Gastrocnemius medialis (tissue), 4 donors: ENCODE data around the gene BTBD3. TPM values are rescaled to one million over a fixed set of nuclear protein-coding genes. Genes with fewer than 3 reads are reported as not detected.

Experiments used
- ATAC-seq, 2 donors: fragments of 150-250 bp; one replicate each; pipeline ENCODE4 v1.9.1; 2016
- DNase-seq, 2 donors: peaks; one replicate each; pipeline ENCODE4 v3.0.0-alpha.2; 2019
- H3K27ac ChIP-seq, 4 donors: fragments of 200-600 bp; sonication (generic); 1 replicate in 1 of 4; 2 replicates in 3 of 4; pipeline ENCODE4 v1.5.1; 2016 to 2018; ENCODE audit warnings: mild to moderate bottlenecking in 2 of 4, moderate library complexity in 1 of 4
- H3K27me3 ChIP-seq, 3 donors: fragments of 200-600 bp; sonication (generic) in 2 of 3; 1 replicate in 1 of 3; 2 replicates in 2 of 3; pipeline versions ENCODE4 v1.5.1 to v1.6.0; 2016 to 2019; ENCODE audit warnings: mild to moderate bottlenecking in 1 of 3, moderate library complexity in 1 of 3
- H3K36me3 ChIP-seq, 2 donors: fragments of 200-600 bp; sonication (generic) in 1 of 2; one replicate each; pipeline ENCODE4 v1.5.1; 2017 to 2018
- H3K4me1 ChIP-seq, 2 donors: fragments of 200-600 bp; sonication (generic) in 1 of 2; one replicate each; pipeline ENCODE4 v1.5.1; 2016 to 2017; ENCODE audit warnings: mild to moderate bottlenecking in 2 of 2
- H3K4me3 ChIP-seq, 4 donors: fragments of 200-600 bp; sonication (generic) in 3 of 4; 1 replicate in 1 of 4; 2 replicates in 3 of 4; pipeline ENCODE4 v1.5.1; 2016 to 2019; ENCODE audit warnings: mild to moderate bottlenecking in 2 of 4
- H3K9me3 ChIP-seq, 3 donors: fragments of 200-600 bp; sonication (generic) in 2 of 3; 1 replicate in 1 of 3; 2 replicates in 2 of 3; pipeline ENCODE4 v1.5.1; 2016 to 2019
- CTCF ChIP-seq, 5 experiments: fragments of 450-650 bp in 3 of 5; fragments of 200-600 bp in 2 of 5; sonication (generic) in 2 of 5; IDR thresholded peaks in 4 of 5; conservative IDR thresholded peaks in 1 of 5; 1 replicate in 4 of 5; 2 replicates in 1 of 5; pipeline ENCODE4 v1.5.1; 2016 to 2019; ENCODE audit warnings: antibody characterized with exemption in 5 of 5, mild to moderate bottlenecking in 3 of 5, moderate library complexity in 3 of 5
- POLR2A ChIP-seq, 2 donors: fragments of 450-650 bp; IDR thresholded peaks; one replicate each; pipeline ENCODE4 v1.6.1; 2017; ENCODE audit warnings: antibody characterized with exemption in 2 of 2, mild to moderate bottlenecking in 2 of 2, moderate library complexity in 2 of 2
- in situ Hi-C, 4 donors: fragments of 200-750 bp; cut with MboI; loops; one replicate each; pipeline versions ENCODE4 v1.15.0 to v1.8.0; 2017; ENCODE audit warnings: low sequenced_read_pairs in 4 of 4
- intact Hi-C: fragments of 100-400 bp; cut with DNase I; formaldehyde crosslinking; loops from one replicate; pipeline ENCODE4 v1.15.1; 2023; ENCODE audit warnings: low total_unique reads
- total RNA-seq, 4 donors: library from RNA; depleted of rRNA; stranded (reverse); fragments of >200 nt; gene quantifications; one replicate each; pipeline versions ENCODE4 v1.1.0 to v1.2.3, GENCODE V29; 2016

BTBD3 gene
- total RNA-seq, 4 donors from 2014 or later = 13.8 to 21.9 (median 14.8) TPM

- no peak overlapping the region for H3K4me3 ChIP-seq
- no peak overlapping the region for H3K27ac ChIP-seq
- intact Hi-C loops (no loop called here), in situ Hi-C loops (no loop called here)
- no peak for ATAC-seq
- no peaks in the 10 kb centered on the region for H3K36me3 ChIP-seq
- TF ChIP-seq POLR2A (IDR thresholded peaks at IDR 0.05) (no peak), CTCF (IDR thresholded peaks at IDR 0.05 in 4 of 5, conservative IDR thresholded peaks at IDR 0.05 in 1 of 5) (no peak)
- no peaks in the 10 kb centered on the region for H3K27me3 ChIP-seq
- no peak for DNase-seq
- no peaks in the 10 kb centered on the region for H3K9me3 ChIP-seq
- no peaks in the 10 kb centered on the region for H3K4me1 ChIP-seq
Observed at GRCh38 chr20:11943778-11944177, 26.1 kb downstream of the BTBD3 start.

- no peak for DNase-seq
- H3K27ac ChIP-seq = no peak overlapping the region
- TF ChIP-seq CTCF (IDR thresholded peaks at IDR 0.05 in 4 of 5, conservative IDR thresholded peaks at IDR 0.05 in 1 of 5) (no peak), POLR2A (IDR thresholded peaks at IDR 0.05) (no peak)
- no peaks in the 10 kb centered on the region for H3K4me1 ChIP-seq
- in situ Hi-C loops = no loop called here
- H3K27me3 ChIP-seq = no peaks in the 10 kb centered on the region
- no peak for ATAC-seq
- intact Hi-C loops = no loop called here
- H3K36me3 ChIP-seq = no peaks in the 10 kb centered on the region
- H3K9me3 ChIP-seq = no peaks in the 10 kb centered on the region
- H3K4me3 ChIP-seq = no peak overlapping the region
Observed at GRCh38 chr20:11948806-11949205, 31.1 kb downstream of the BTBD3 start.

GRCh38 chr20:11949711-11950110 lies 32.0 kb downstream of the BTBD3 start:
- no peak for DNase-seq
- Histone ChIP-seq H3K4me1 (no peaks in the 10 kb centered on the region), H3K27me3 (no peaks in the 10 kb centered on the region), H3K9me3 (no peaks in the 10 kb centered on the region), H3K27ac (no peak overlapping the region), H3K36me3 (no peaks in the 10 kb centered on the region), H3K4me3 (no peak overlapping the region)
- in situ Hi-C loops (no loop called here), intact Hi-C loops (no loop called here)
- TF ChIP-seq POLR2A (IDR thresholded peaks at IDR 0.05) (no peak), CTCF (IDR thresholded peaks at IDR 0.05 in 4 of 5, conservative IDR thresholded peaks at IDR 0.05 in 1 of 5) (no peak)
- ATAC-seq = no peak

GRCh38 chr20:11951696-11952095 lies 34.0 kb downstream of the BTBD3 start:
- Histone ChIP-seq H3K27me3 (no peaks in the 10 kb centered on the region), H3K4me3 (no peak overlapping the region), H3K36me3 (no peaks in the 10 kb centered on the region), H3K9me3 (no peaks in the 10 kb centered on the region), H3K27ac (no peak overlapping the region), H3K4me1 (no peaks in the 10 kb centered on the region)
- DNase-seq (no peak), ATAC-seq (no peak)
- intact Hi-C loops = no loop called here
- TF ChIP-seq POLR2A (IDR thresholded peaks at IDR 0.05) (no peak), CTCF (IDR thresholded peaks at IDR 0.05 in 4 of 5, conservative IDR thresholded peaks at IDR 0.05 in 1 of 5) (no peak)
- in situ Hi-C loops = no loop called here

GRCh38 chr20:11952639-11953038 lies 34.9 kb downstream of the BTBD3 start:
- Histone ChIP-seq H3K9me3 (no peaks in the 10 kb centered on the region), H3K4me1 (no peaks in the 10 kb centered on the region), H3K36me3 (no peaks in the 10 kb centered on the region), H3K27ac (no peak overlapping the region), H3K4me3 (no peak overlapping the region), H3K27me3 (no peaks in the 10 kb centered on the region)
- DNase-seq = no peak
- intact Hi-C loops = no loop called here
- ATAC-seq = no peak
- in situ Hi-C loops = no loop called here
- TF ChIP-seq POLR2A (IDR thresholded peaks at IDR 0.05) = no peak
- no peak for TF ChIP-seq CTCF (IDR thresholded peaks at IDR 0.05 in 4 of 5, conservative IDR thresholded peaks at IDR 0.05 in 1 of 5)
